H1 (cell line): Measurements from ENCODE around the gene RYR3. TPM values are rescaled to one million over a fixed set of nuclear protein-coding genes. Genes with fewer than 3 reads are reported as not detected.

Experiments used
- CTCF ChIA-PET: fragments of 300-600 bp; sonication (Branson Sonifier 250); formaldehyde crosslinking; loops from one replicate; lab custom pipeline; 2021; ENCODE audit not compliant: partially characterized antibody; lab: Charles Lee
- POLR2A ChIA-PET: fragments of 300-600 bp; sonication (Branson Sonifier 250); formaldehyde crosslinking; loops from one replicate; lab custom pipeline; 2021; ENCODE audit warnings: inconsistent platforms; ENCODE audit not compliant: partially characterized antibody; lab: Charles Lee
- DNase-seq, 2 experiments: peaks; one replicate each; pipeline versions ENCODE4 v3.0.0 to v3.0.0-alpha.2; 2010 to 2022; ENCODE audit warnings: low spot score in 2 of 2, low read depth in 1 of 2, mixed read lengths in 1 of 2
- FAIRE-seq: peaks from 2 replicates; lab custom pipeline; 2011; peaks lifted over from hg19 to GRCh38; lab: Jason Lieb, UNC
- H2AFZ ChIP-seq: 2 replicates; pipeline ENCODE4 v1.8.1; 2012; ENCODE audit warnings: low read length, inconsistent platforms
- H2AK5ac ChIP-seq: 2 replicates; pipeline ENCODE4 v1.6.1; 2013; ENCODE audit warnings: low read depth, low read length
- H2BK120ac ChIP-seq: replicated peaks from 2 replicates; pipeline ENCODE3; 2013; ENCODE audit warnings: low read depth, low read length, inconsistent platforms
- H2BK12ac ChIP-seq: 2 replicates; pipeline ENCODE4 v1.6.1; 2013; ENCODE audit warnings: low read depth, low read length
- H2BK15ac ChIP-seq: 2 replicates; pipeline ENCODE4 v1.6.1; 2013; ENCODE audit warnings: low read length
- H2BK20ac ChIP-seq: 2 replicates; pipeline ENCODE4 v1.6.1; 2013; ENCODE audit warnings: low read length
- H2BK5ac ChIP-seq: 2 replicates; pipeline ENCODE4 v1.6.1; 2013; ENCODE audit warnings: low read depth, low read length
- H3K14ac ChIP-seq: 2 replicates; pipeline ENCODE4 v1.6.1; 2013; ENCODE audit warnings: inconsistent platforms; ENCODE audit not compliant: insufficient read length
- H3K18ac ChIP-seq: 2 replicates; pipeline ENCODE4 v1.6.1; 2013; ENCODE audit warnings: low read length; ENCODE audit errors: extremely low read depth
- H3K23ac ChIP-seq: 2 replicates; pipeline ENCODE4 v1.6.1; 2013; ENCODE audit warnings: inconsistent platforms; ENCODE audit not compliant: insufficient read length
- H3K23me2 ChIP-seq: 2 replicates; pipeline ENCODE4 v1.6.1; 2013; ENCODE audit warnings: low read depth, low read length
- H3K27ac ChIP-seq: 2 replicates; pipeline ENCODE4 v1.6.1; 2011; ENCODE audit warnings: low read depth, low read length, inconsistent platforms
- H3K27me3 ChIP-seq, 4 experiments: replicated peaks in 1 of 4; 1 replicate in 1 of 4; 2 replicates in 3 of 4; pipeline versions ENCODE4 v1.6.1 to v1.8.1; 2011 to 2013; ENCODE audit warnings: low read length in 3 of 4, mild to moderate bottlenecking in 3 of 4, inconsistent platforms in 2 of 4, mixed read lengths in 2 of 4, moderate library complexity in 1 of 4; ENCODE audit not compliant: control insufficient read depth in 3 of 4, insufficient read depth in 3 of 4; ENCODE audit errors: extremely low read depth in 1 of 4
- H3K36me3 ChIP-seq, 4 experiments: 2 replicates each; pipeline versions ENCODE4 v1.6.1 to v1.8.1; 2011 to 2013; ENCODE audit warnings: mild to moderate bottlenecking in 4 of 4, low read length in 3 of 4, moderate library complexity in 2 of 4, control low read depth in 1 of 4, inconsistent platforms in 1 of 4; ENCODE audit not compliant: insufficient read depth in 4 of 4, control insufficient read depth in 2 of 4
- H3K4ac ChIP-seq: replicated peaks from 2 replicates; pipeline ENCODE3; 2013; ENCODE audit warnings: low read length, low read depth, mixed read lengths, inconsistent platforms; ENCODE audit not compliant: insufficient read length
- H3K4me1 ChIP-seq, 4 experiments: replicated peaks in 1 of 4; 1 replicate in 1 of 4; 2 replicates in 3 of 4; pipeline versions ENCODE4 v1.6.1 to v1.8.1; 2011 to 2013; ENCODE audit warnings: low read length in 3 of 4, inconsistent platforms in 2 of 4, mixed read lengths in 1 of 4; ENCODE audit not compliant: insufficient read depth in 4 of 4, control insufficient read depth in 3 of 4
- H3K4me2 ChIP-seq, 2 experiments: 2 replicates each; pipeline versions ENCODE4 v1.6.1 to v1.8.1; 2011 to 2013; ENCODE audit warnings: low read depth in 2 of 2, low read length in 2 of 2, control low read depth in 1 of 2, inconsistent platforms in 1 of 2, mild to moderate bottlenecking in 1 of 2; ENCODE audit not compliant: insufficient read depth in 1 of 2
- H3K4me3 ChIP-seq, 4 experiments: fragments of 200-600, 300-600 bp in 1 of 4; sonication (generic), shearing (Covaris generic), sonication (Bioruptor Twin) in 1 of 4; 2 replicates each; pipeline versions ENCODE4 v1.5.1 to v1.8.1; 2011 to 2016; ENCODE audit warnings: low read length in 4 of 4, low read depth in 3 of 4, control low read depth in 2 of 4, inconsistent platforms in 2 of 4, mild to moderate bottlenecking in 2 of 4, mixed read lengths in 1 of 4, moderate library complexity in 1 of 4; ENCODE audit not compliant: insufficient read depth in 2 of 4; ENCODE audit errors: extremely low read depth in 1 of 4
- H3K56ac ChIP-seq: replicated peaks from 2 replicates; pipeline ENCODE3; 2013; ENCODE audit warnings: low read depth, mild to moderate bottlenecking, mixed read lengths, low read length, inconsistent platforms; ENCODE audit not compliant: insufficient read length
- H3K79me1 ChIP-seq: 2 replicates; pipeline ENCODE4 v1.6.1; 2013; ENCODE audit warnings: low read depth, low read length, control low read depth
- H3K79me2 ChIP-seq, 2 experiments: 2 replicates each; pipeline versions ENCODE4 v1.6.1 to v1.8.1; 2012 to 2013; ENCODE audit warnings: low read length in 2 of 2, mild to moderate bottlenecking in 2 of 2, inconsistent platforms in 1 of 2; ENCODE audit not compliant: insufficient read depth in 2 of 2, control insufficient read depth in 1 of 2
- H3K9ac ChIP-seq, 4 experiments: replicated peaks in 1 of 4; 1 replicate in 1 of 4; 2 replicates in 3 of 4; pipeline versions ENCODE4 v1.6.1 to v1.8.1; 2011 to 2013; ENCODE audit warnings: low read depth in 3 of 4, low read length in 3 of 4, control low read depth in 2 of 4, mild to moderate bottlenecking in 2 of 4, moderate library complexity in 2 of 4, inconsistent platforms in 1 of 4; ENCODE audit errors: extremely low read depth in 1 of 4
- H3K9me3 ChIP-seq, 2 experiments: 2 replicates each; pipeline versions ENCODE4 v1.6.1 to v1.8.1; 2012 to 2013; ENCODE audit warnings: mild to moderate bottlenecking in 2 of 2, moderate library complexity in 2 of 2, control low read depth in 1 of 2, inconsistent platforms in 1 of 2, low read depth in 1 of 2, low read length in 1 of 2, mixed read lengths in 1 of 2; ENCODE audit not compliant: insufficient read depth in 2 of 2
- H4K20me1 ChIP-seq, 2 experiments: replicated peaks in 1 of 2; 2 replicates each; pipeline versions ENCODE3 to v1.8.1; 2011 to 2013; ENCODE audit warnings: inconsistent platforms in 2 of 2, low read length in 2 of 2, mild to moderate bottlenecking in 1 of 2; ENCODE audit not compliant: insufficient read depth in 2 of 2, control insufficient read depth in 1 of 2
- H4K5ac ChIP-seq: 2 replicates; pipeline ENCODE4 v1.6.1; 2013; ENCODE audit warnings: low read length, low read depth, mixed read lengths, inconsistent platforms; ENCODE audit not compliant: insufficient read length
- H4K8ac ChIP-seq: 2 replicates; pipeline ENCODE4 v1.8.0; 2013; ENCODE audit warnings: mild to moderate bottlenecking, moderate library complexity, low read length, inconsistent platforms; ENCODE audit not compliant: insufficient read depth; ENCODE audit errors: extremely low read depth
- H4K91ac ChIP-seq: replicated peaks from 2 replicates; pipeline ENCODE3; 2013; ENCODE audit warnings: low read length, mixed read lengths, inconsistent platforms; ENCODE audit not compliant: insufficient read length
- HDAC2 ChIP-seq, 2 experiments: fragments of 300-600 bp in 1 of 2; sonication (generic) in 1 of 2; IDR thresholded peaks; 2 replicates each; pipeline ENCODE4 v1.6.1; 2011 to 2012; ENCODE audit warnings: low read depth in 2 of 2, low read length in 2 of 2, mild to moderate bottlenecking in 2 of 2, moderate library complexity in 2 of 2, borderline replicate concordance in 1 of 2, inconsistent platforms in 1 of 2
- MAX ChIP-seq: IDR thresholded peaks from 2 replicates; pipeline ENCODE4 v1.6.1; 2012; ENCODE audit warnings: inconsistent platforms
- whole genome bisulfite sequencing, 2 experiments: shearing (Covaris generic) in 1 of 2; methylation state at CpG; one replicate each; pipeline versions ENCODE4 v1.1.6 to v1.1.7; 2013 to 2015; ENCODE audit warnings: low lambda C conversion rate in 2 of 2, mixed read lengths in 2 of 2, inconsistent platforms in 1 of 2, low coverage in 1 of 2, missing lambda C conversion rate in 1 of 2; ENCODE audit not compliant: insufficient replicate concordance in 2 of 2, insufficient coverage in 1 of 2, insufficient read length in 1 of 2; ENCODE audit errors: extremely low coverage in 1 of 2, missing lambda C conversion rate in 1 of 2; 5-methylcytosine and 5-hydroxymethylcytosine counted together
- polyA plus RNA-seq, 7 experiments: library from polyadenylated mRNA; depleted of rRNA in 3 of 7; stranded (reverse) in 5 of 7; unstranded in 2 of 7; fragments of >200 nt in 5 of 7; fragments of 200-250 nt in 2 of 7; gene quantifications; 1 replicate in 5 of 7; 2 replicates in 1 of 7; 4 replicates in 1 of 7; pipeline versions ENCODE4 v1.2.1 to v1.2.3, GENCODE V29; 2011 to 2013; ENCODE audit warnings: missing spikeins in 2 of 7, mixed read lengths in 2 of 7
- total RNA-seq: library from RNA; stranded (reverse); fragmentation: NEBNext Ultra II Directional; extraction: Animal tissue kit (Norgen Biotek cat#: 25700); gene quantifications from 2 replicates; pipeline ENCODE4 v1.2.1, GENCODE V29; 2021

Gene RYR3
- total and polyA plus RNA-seq, 2 of the 8 experiments (the other 6 are each of a cell fraction or from before 2014, with no cell fraction given), result 0.33 to 3.4 TPM

DNA sequence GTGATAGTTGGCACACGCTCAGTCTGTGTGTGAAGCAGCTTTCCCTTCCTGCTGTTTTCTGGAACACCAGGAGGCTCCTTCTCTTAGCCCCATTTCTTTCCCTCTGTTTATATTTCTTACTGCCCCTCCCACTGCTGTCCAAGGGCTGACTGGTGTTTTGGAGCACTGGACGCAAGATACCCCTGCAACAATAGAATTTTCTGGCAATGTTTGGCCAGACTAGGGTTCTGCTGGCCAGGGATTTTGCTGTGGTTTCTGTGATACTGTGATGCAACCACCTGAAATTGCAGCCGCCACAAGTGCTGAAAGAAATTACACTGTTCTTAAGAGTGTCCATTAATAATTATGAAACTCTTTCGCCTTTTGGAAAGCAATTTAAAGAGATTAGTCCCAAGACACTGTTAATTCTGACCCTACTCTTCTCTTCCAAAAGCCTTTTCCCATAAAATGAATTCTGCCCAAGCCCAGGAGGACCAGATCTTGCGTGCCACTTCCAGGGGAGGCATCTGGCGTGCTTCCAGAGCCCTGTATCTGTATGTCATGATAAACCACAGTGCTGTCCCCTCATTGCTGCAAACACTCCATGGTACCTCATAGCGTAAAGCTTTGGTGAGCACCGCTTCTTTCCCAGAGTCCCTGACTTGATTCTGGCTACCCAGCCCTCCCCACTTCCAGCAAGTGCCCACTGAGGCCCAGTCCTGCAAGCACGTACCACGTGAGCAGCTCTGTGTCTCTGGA is 498.1 kb downstream of the RYR3 start:
- Histone ChIP-seq H4K91ac (no peak overlapping the region), H4K8ac (no peak overlapping the region), H3K9ac (no peak overlapping the region), H3K56ac (no peak overlapping the region), H3K18ac (no peak overlapping the region), H2BK20ac (no peak overlapping the region), H3K79me1 (no peaks in the 10 kb centered on the region), H2BK5ac (no peak overlapping the region), H4K5ac (no peak overlapping the region), H4K20me1 (no peaks in the 10 kb centered on the region), H3K23me2 (no peaks in the 10 kb centered on the region), H3K27ac (no peak overlapping the region), H3K79me2 (no peaks in the 10 kb centered on the region), H3K4me2 (no peak overlapping the region), H3K9me3 (no peaks in the 10 kb centered on the region), H2BK120ac (no peak overlapping the region), H3K27me3 (no peaks in the 10 kb centered on the region), H2BK15ac (no peak overlapping the region), H3K4me3 (no peak overlapping the region), H3K14ac (no peak overlapping the region), H2AFZ (no peak overlapping the region), H3K4me1 (no peaks in the 10 kb centered on the region), H2BK12ac (no peak overlapping the region), H3K4ac (no peak overlapping the region), H3K23ac (no peak overlapping the region), H2AK5ac (no peak overlapping the region), H3K36me3 (no peaks in the 10 kb centered on the region)
- WGBS, 2 experiments, result 88% methylated on average over 10 of the region's 10 CpGs; no CpG with 5 or more reads in 1 of the 2 experiments
- TF ChIP-seq MAX (no peak), HDAC2 (IDR thresholded peaks at IDR 0.05; ENCODE audit: borderline replicate concordance in 1 of 2, low read depth in 2 of 2, low read length in 2 of 2) (no peak)
- ChIA-PET POLR2A (no interaction called here), CTCF (interaction anchor here (0.6 to 1.4 kb wide), 3 partner anchors 14 to 450 kb away, joined by 3 to 4 read pairs (median 3); no protein-coding TSS in a partner anchor)
- FAIRE-seq (no peak), DNase-seq (no peak)
